IMR-90 (cell line): ENCODE results near the gene TPCN1. TPM values are rescaled to one million over a fixed set of nuclear protein-coding genes. Genes with fewer than 3 reads are reported as not detected.
A peak's percentile ranks its signal among the peaks of the same experiment; 100 is the strongest.

Experiments used
- ATAC-seq: fragments of 200-7000 bp; cut with Tn5 transposase; 2 replicates; pipeline ENCODE4 v1.9.1; 2020; ENCODE audit warnings: low read depth, mild to moderate bottlenecking, moderate library complexity
- BruUV-seq: library from RNA; stranded (reverse); fragments of 400-500 nt; replicated peaks from 2 replicates; lab custom pipeline; 2021; lab: Mats Ljungman, UMichigan
- CTCF ChIA-PET: fragments of 300-600 bp; formaldehyde crosslinking; extraction: SDS; loops from one replicate; lab custom pipeline; 2021; ENCODE audit warnings: antibody characterized with exemption; lab: Yijun Ruan, JAX
- POLR2A ChIA-PET: fragments of 300-600 bp; sonication (Branson Sonifier 250); formaldehyde crosslinking; loops from one replicate; lab custom pipeline; 2022; ENCODE audit warnings: antibody characterized with exemption; ENCODE audit not compliant: unreplicated experiment; lab: Charles Lee
- DNase-seq: peaks from one replicate; pipeline ENCODE4 v3.0.0; 2013
- H2AFZ ChIP-seq: replicated peaks from 2 replicates; pipeline ENCODE3; 2013; ENCODE audit warnings: low read length, mild to moderate bottlenecking; ENCODE audit not compliant: poor library complexity
- H2AK5ac ChIP-seq: 2 replicates; pipeline ENCODE4 v1.6.1; 2013; ENCODE audit warnings: low read depth, low read length, inconsistent platforms
- H2AK9ac ChIP-seq: replicated peaks from 2 replicates; pipeline ENCODE3; 2013; ENCODE audit warnings: mild to moderate bottlenecking, low read depth, low read length, moderate library complexity; ENCODE audit not compliant: poor library complexity
- H2BK120ac ChIP-seq: 2 replicates; pipeline ENCODE4 v1.6.1; 2013; ENCODE audit warnings: low read depth, low read length, inconsistent platforms
- H2BK15ac ChIP-seq: 3 replicates; pipeline ENCODE4 v1.6.1; 2013; ENCODE audit warnings: low read depth, low read length, inconsistent platforms
- H2BK20ac ChIP-seq: 2 replicates; pipeline ENCODE4 v1.6.1; 2013; ENCODE audit warnings: low read depth, mild to moderate bottlenecking, inconsistent platforms, low read length, moderate library complexity
- H2BK5ac ChIP-seq: 2 replicates; pipeline ENCODE4 v1.6.1; 2013; ENCODE audit warnings: mild to moderate bottlenecking, low read depth, low read length, inconsistent platforms; ENCODE audit not compliant: poor library complexity, severe bottlenecking
- H3K14ac ChIP-seq: replicated peaks from 2 replicates; pipeline ENCODE4 v1.6.1; 2013; ENCODE audit warnings: low read depth, low read length, inconsistent platforms
- H3K18ac ChIP-seq: 2 replicates; pipeline ENCODE4 v1.6.1; 2013; ENCODE audit warnings: low read depth, low read length, control low read depth
- H3K23ac ChIP-seq: 2 replicates; pipeline ENCODE4 v1.6.1; 2013; ENCODE audit warnings: low read depth, low read length, inconsistent platforms
- H3K27ac ChIP-seq: 2 replicates; pipeline ENCODE4 v1.5.1; 2013; ENCODE audit warnings: mild to moderate bottlenecking, control low read depth, low read length; ENCODE audit not compliant: insufficient read depth
- H3K27me3 ChIP-seq: 2 replicates; pipeline ENCODE4 v1.6.1; 2013; ENCODE audit warnings: low read length; ENCODE audit not compliant: control insufficient read depth, insufficient read depth
- H3K36me3 ChIP-seq: 2 replicates; pipeline ENCODE4 v1.6.1; 2013; ENCODE audit warnings: low read length, mixed read lengths; ENCODE audit not compliant: control insufficient read depth, insufficient read depth
- H3K4ac ChIP-seq: 2 replicates; pipeline ENCODE4 v1.6.1; 2013; ENCODE audit warnings: low read depth, low read length, inconsistent platforms
- H3K4me1 ChIP-seq: 2 replicates; pipeline ENCODE4 v1.6.1; 2013; ENCODE audit warnings: low read length, mixed read lengths; ENCODE audit not compliant: control insufficient read depth, insufficient read depth
- H3K4me2 ChIP-seq: 2 replicates; pipeline ENCODE4 v1.6.1; 2013; ENCODE audit warnings: low read depth, mild to moderate bottlenecking, control low read depth, low read length, moderate library complexity
- H3K4me3 ChIP-seq: 2 replicates; pipeline ENCODE4 v1.5.1; 2013; ENCODE audit warnings: low read depth, mild to moderate bottlenecking, control low read depth, low read length, moderate library complexity; ENCODE audit not compliant: insufficient read depth
- H3K56ac ChIP-seq: 2 replicates; pipeline ENCODE4 v1.6.1; 2013; ENCODE audit warnings: low read length, inconsistent platforms; ENCODE audit not compliant: insufficient read depth; ENCODE audit errors: extremely low read depth
- H3K79me1 ChIP-seq, 2 experiments: 2 replicates each; pipeline ENCODE4 v1.6.1; 2013; ENCODE audit warnings: low read length in 2 of 2, inconsistent platforms in 1 of 2, low read depth in 1 of 2
- H3K9ac ChIP-seq: 2 replicates; pipeline ENCODE4 v1.6.1; 2013; ENCODE audit warnings: low read depth, low read length, control low read depth
- H3K9me1 ChIP-seq: 2 replicates; pipeline ENCODE4 v1.6.1; 2013; ENCODE audit warnings: low read length, inconsistent platforms; ENCODE audit not compliant: insufficient read depth
- H3K9me3 ChIP-seq: 2 replicates; pipeline ENCODE4 v1.6.1; 2013; ENCODE audit warnings: low read length; ENCODE audit not compliant: control insufficient read depth, insufficient read depth
- H4K20me1 ChIP-seq: 2 replicates; pipeline ENCODE4 v1.6.1; 2013; ENCODE audit warnings: low read length, inconsistent platforms; ENCODE audit not compliant: insufficient read depth
- H4K5ac ChIP-seq: 2 replicates; pipeline ENCODE4 v1.6.1; 2013; ENCODE audit warnings: mild to moderate bottlenecking, low read depth, low read length, control low read depth
- H4K8ac ChIP-seq, 2 experiments: 2 replicates each; pipeline ENCODE4 v1.6.1; 2013; ENCODE audit warnings: low read depth in 2 of 2, low read length in 2 of 2, control low read depth in 1 of 2, inconsistent platforms in 1 of 2
- H4K91ac ChIP-seq: 2 replicates; pipeline ENCODE4 v1.6.1; 2013; ENCODE audit warnings: low read depth, low read length, inconsistent platforms; ENCODE audit not compliant: insufficient read depth
- CEBPB ChIP-seq: IDR thresholded peaks from 2 replicates; pipeline ENCODE4 v1.6.1; 2012; ENCODE audit warnings: low read depth, low read length, improper control_type of control experiment
- CHD1 ChIP-seq: IDR thresholded peaks from 2 replicates; pipeline ENCODE4 v1.6.1; 2012; ENCODE audit warnings: low read depth, low read length, improper control_type of control experiment
- CTCF ChIP-seq: conservative IDR thresholded peaks from 2 replicates; pipeline ENCODE4 v1.5.1; 2012; ENCODE audit warnings: mild to moderate bottlenecking, low read depth, low read length, improper control_type of control experiment
- FOS ChIP-seq: fragments of 150-350 bp; IDR thresholded peaks from 2 replicates; pipeline ENCODE4 v1.6.1; 2016; ENCODE audit warnings: low read depth, low read length
- MAZ ChIP-seq: IDR thresholded peaks from 2 replicates; pipeline ENCODE4 v1.6.1; 2012; ENCODE audit warnings: low read depth, mild to moderate bottlenecking, low read length, improper control_type of control experiment, moderate library complexity, borderline replicate concordance
- NFE2L2 ChIP-seq: fragments of 150-350 bp; IDR thresholded peaks from 2 replicates; pipeline ENCODE4 v1.6.1; 2016; ENCODE audit warnings: low read depth, mild to moderate bottlenecking, low read length
- POLR2A ChIP-seq: IDR thresholded peaks from 2 replicates; pipeline ENCODE4 v1.6.1; 2012; ENCODE audit warnings: mild to moderate bottlenecking, low read depth, low read length
- RCOR1 ChIP-seq: IDR thresholded peaks from 2 replicates; pipeline ENCODE4 v1.6.1; 2012; ENCODE audit warnings: mild to moderate bottlenecking, low read length, improper control_type of control experiment; ENCODE audit not compliant: insufficient replicate concordance
- SMC3 ChIP-seq: fragments of 150-350 bp; IDR thresholded peaks from 2 replicates; pipeline ENCODE4 v1.6.1; 2016; ENCODE audit warnings: low read depth, mild to moderate bottlenecking, antibody characterized with exemption, low read length, moderate library complexity
- USF2 ChIP-seq: fragments of 150-350 bp; IDR thresholded peaks from 2 replicates; pipeline ENCODE4 v1.6.1; 2017; ENCODE audit warnings: mild to moderate bottlenecking, antibody characterized with exemption, low read length, low read depth
- WGBS, 2 experiments: methylation state at CpG; one replicate each; pipeline versions ENCODE4 v1.1.5 to v1.1.7; 2013; ENCODE audit warnings: missing lambda C conversion rate in 2 of 2; ENCODE audit not compliant: insufficient read length in 1 of 2; ENCODE audit errors: extremely low coverage in 2 of 2; 5-methylcytosine and 5-hydroxymethylcytosine counted together
- dilution Hi-C: fragments of 300-500 bp; cut with HindIII; formaldehyde crosslinking; loops from one replicate; pipeline ENCODE4 v1.14.3; 2018; ENCODE audit warnings: low sequenced_read_pairs; ENCODE audit not compliant: unreplicated experiment
- in situ Hi-C: fragments of 300-500 bp; cut with MboI; formaldehyde crosslinking; loops from 3 replicates; pipeline ENCODE4 v1.14.3; 2019; ENCODE audit warnings: low sequenced_read_pairs, inconsistent platforms, mixed read lengths
- intact Hi-C: fragments of 100-400 bp; cut with micrococcal nuclease; formaldehyde crosslinking; loops from 2 replicates; pipeline ENCODE4 v1.10.0; 2022
- polyA plus RNA-seq, 3 experiments: library from polyadenylated mRNA; depleted of rRNA; stranded (reverse); fragments of >200 nt; gene quantifications; 2 replicates each; pipeline ENCODE4 v1.2.3, GENCODE V29; 2012; ENCODE audit warnings: low replicate concordance in 1 of 3
- total RNA-seq: library from RNA; depleted of rRNA; stranded (reverse); fragments of >200 nt; gene quantifications from 2 replicates; pipeline ENCODE4 v1.2.3, GENCODE V29; 2012
- TF ChIP-seq, protein P1 (sequence below): fragments of 150-350 bp; IDR thresholded peaks from 2 replicates; pipeline ENCODE4 v1.6.1; 2016; ENCODE audit warnings: low read depth, mild to moderate bottlenecking, low read length, moderate library complexity, borderline replicate concordance

The TPCN1 gene
- total and polyA plus RNA-seq, 2 of the 4 experiments (the other 2 are of a cell fraction): 2.0 to 13.2 TPM

- no peak overlapping the region for H2BK15ac ChIP-seq
- dilution Hi-C loops (no loop called here), intact Hi-C loops (no loop called here), in situ Hi-C loops (no loop called here)
- DNase-seq (no peak), ATAC-seq (no peak)
- no peak overlapping the region for H3K56ac ChIP-seq
- no peaks in the 10 kb centered on the region for H3K27me3 ChIP-seq
- peaks cover 9% of the 10 kb centered on the region; the same call in 1 of the 2 replicates for H3K36me3 ChIP-seq
- no peak overlapping the region for H3K4me2 ChIP-seq
- 93% methylated on average over 13 of the region's 23 CpGs; no CpG with 5 or more reads in 1 of the 2 experiments for WGBS, 2 experiments
- ChIA-PET POLR2A (no interaction called here), CTCF (no interaction called here)
- H3K4me3 ChIP-seq: no peak overlapping the region
- no peak overlapping the region for H3K9ac ChIP-seq
- H4K5ac ChIP-seq: no peak overlapping the region
- peak overlapping the region; percentile 16 for H2AK9ac ChIP-seq
- H4K20me1 ChIP-seq: no peaks in the 10 kb centered on the region
- no peak overlapping the region for H3K14ac ChIP-seq
- H2BK5ac ChIP-seq: no peak overlapping the region
- H3K4ac ChIP-seq: no peak overlapping the region
- no peaks in the 10 kb centered on the region for H3K9me3 ChIP-seq
- peaks cover 8% of the 10 kb centered on the region for H3K9me1 ChIP-seq
- H3K23ac ChIP-seq: no peak overlapping the region
- no peak overlapping the region for H2BK120ac ChIP-seq
- no peak overlapping the region for H4K91ac ChIP-seq
- H3K4me1 ChIP-seq: no peaks in the 10 kb centered on the region
- H2AK5ac ChIP-seq: no peak overlapping the region
- TF ChIP-seq CEBPB: no peak
- no peak for TF ChIP-seq NFE2L2
- no peak for TF ChIP-seq CHD1
- TF ChIP-seq, protein P1, sequence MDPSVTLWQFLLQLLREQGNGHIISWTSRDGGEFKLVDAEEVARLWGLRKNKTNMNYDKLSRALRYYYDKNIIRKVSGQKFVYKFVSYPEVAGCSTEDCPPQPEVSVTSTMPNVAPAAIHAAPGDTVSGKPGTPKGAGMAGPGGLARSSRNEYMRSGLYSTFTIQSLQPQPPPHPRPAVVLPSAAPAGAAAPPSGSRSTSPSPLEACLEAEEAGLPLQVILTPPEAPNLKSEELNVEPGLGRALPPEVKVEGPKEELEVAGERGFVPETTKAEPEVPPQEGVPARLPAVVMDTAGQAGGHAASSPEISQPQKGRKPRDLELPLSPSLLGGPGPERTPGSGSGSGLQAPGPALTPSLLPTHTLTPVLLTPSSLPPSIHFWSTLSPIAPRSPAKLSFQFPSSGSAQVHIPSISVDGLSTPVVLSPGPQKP: no peak
- no peak for TF ChIP-seq RCOR1
- no peak for TF ChIP-seq MAZ
- TF ChIP-seq POLR2A: no peak
- TF ChIP-seq USF2: no peak
- TF ChIP-seq CTCF: no peak
- TF ChIP-seq SMC3: no peak
- TF ChIP-seq FOS: no peak
- no peak overlapping the region for H2BK20ac ChIP-seq
- no peaks in the 10 kb centered on the region for H3K79me1 ChIP-seq
- H4K8ac ChIP-seq: no peak overlapping the region
- BruUV-seq: no TSS peak
- H3K18ac ChIP-seq: no peak overlapping the region
- no peak overlapping the region for H3K27ac ChIP-seq
- H2AFZ ChIP-seq: no peak overlapping the region
Measured at GRCh38 chr12:113266106-113266895, 45.0 kb downstream of the TPCN1 start.
